Stimulated activated CD4-positive, alpha-beta T cell treated with anti-CD3 and anti-CD28 coated beads, Interleukin-2, amount 100 ng/mL, for 48 hours (primary cell): ENCODE data around the gene SF3B2.
"Not testable (repeated sequence)": the region's sequence is repeated elsewhere in the genome, so short reads cannot be mapped to it uniquely, and the experiment has no call there.

ENCODE experiments used
- DNase-seq, 2 donors: peaks; one replicate each; pipeline ENCODE4 v3.0.0-alpha.2; 2020

SF3B2 gene

GRCh38 chr11:66016793-66017177, 35.4 kb upstream of the SF3B2 start:
- no peak for DNase-seq

- no peak for DNase-seq
These were observed 34.8 kb upstream of the SF3B2 start for GRCh38 chr11:66017321-66017720.

GRCh38 chr11:66020212-66020611, 32.0 kb upstream of the SF3B2 start:
- DNase-seq, result no peak

GRCh38 chr11:66020618-66021357, 31.4 kb upstream of the SF3B2 start:
- DNase-seq, result no peak

GRCh38 chr11:66022401-66023185, 29.6 kb upstream of the SF3B2 start:
- peak; percentile 88 to 90 for DNase-seq

GRCh38 chr11:66023186-66023440, 29.1 kb upstream of the SF3B2 start:
- not testable (repeated sequence) for DNase-seq

- DNase-seq, result no peak
These were observed 26.1 kb upstream of the SF3B2 start, which contains the start of gene CATSPER1 for GRCh38 chr11:66026017-66026529. Gene CATSPER1, minus strand, starts transcription at chr11:66026479. Its CDS starts 100 bp downstream, at chr11:66026379.

- no peak for DNase-seq
These were observed 19.0 kb upstream of the SF3B2 start for GRCh38 chr11:66032957-66033735.

GRCh38 chr11:66035653-66036333, 16.4 kb upstream of the SF3B2 start:
- no peak for DNase-seq

- DNase-seq, result no peak
These were observed 15.8 kb upstream of the SF3B2 start for GRCh38 chr11:66036334-66036710.

GRCh38 chr11:66037327-66037726, 14.8 kb upstream of the SF3B2 start:
- DNase-seq, result no peak

GRCh38 chr11:66039765-66040164, 12.4 kb upstream of the SF3B2 start:
- DNase-seq, result no peak

- DNase-seq, result no peak
These were observed 9.8 kb upstream of the SF3B2 start for GRCh38 chr11:66042227-66042995.

GRCh38 chr11:66042996-66043906, 8.9 kb upstream of the SF3B2 start:
- no peak for DNase-seq

GRCh38 chr11:66044757-66045156, 7.4 kb upstream of the SF3B2 start:
- no peak for DNase-seq

- peak; percentile 88 for DNase-seq
These were observed 7.0 kb upstream of the SF3B2 start for GRCh38 chr11:66045177-66045639.

GRCh38 chr11:66046901-66047300, 5.3 kb upstream of the SF3B2 start:
- DNase-seq, result no peak

- DNase-seq, result no peak
These were observed 4.4 kb upstream of the SF3B2 start for GRCh38 chr11:66047541-66048365.

- DNase-seq, result no peak
These were observed 3.4 kb upstream of the SF3B2 start, which contains the start of gene GAL3ST3 for GRCh38 chr11:66048547-66049323. Gene GAL3ST3, minus strand, starts transcription at chr11:66049161. Its CDS starts 3,746 bp downstream, at chr11:66045415.
